8988T (cell line): ENCODE data around the gene FGR.

ENCODE experiments used
- DNase-seq: peaks from one replicate; pipeline ENCODE4 v3.0.0; 2011

The FGR gene

GRCh38 chr1:27615346-27616192 is 19.4 kb downstream of the FGR start:
- no peak for DNase-seq

GRCh38 chr1:27614625-27615344 is 20.2 kb downstream of the FGR start:
- DNase-seq, result no peak

- DNase-seq, result no peak
These were observed 20.9 kb downstream of the FGR start for GRCh38 chr1:27614043-27614624.

GRCh38 chr1:27612718-27613117 is 22.3 kb downstream of the FGR start:
- no peak for DNase-seq

GRCh38 chr1:27611450-27611849 is 23.5 kb downstream of the FGR start:
- no peak for DNase-seq

- no peak for DNase-seq
These were observed 25.3 kb downstream of the FGR start for GRCh38 chr1:27609618-27610240.

GRCh38 chr1:27609210-27609555 is 25.8 kb downstream of the FGR start:
- DNase-seq, result no peak

GRCh38 chr1:27607239-27607804 is 27.7 kb downstream of the FGR start:
- DNase-seq, result no peak

- no peak for DNase-seq
These were observed 28.2 kb downstream of the FGR start for GRCh38 chr1:27606708-27607238.

- DNase-seq, result no peak
These were observed 28.9 kb downstream of the FGR start for GRCh38 chr1:27605796-27606707.

GRCh38 chr1:27605300-27605766 is 29.7 kb downstream of the FGR start:
- DNase-seq, result no peak

- DNase-seq, result no peak
These were observed 30.2 kb downstream of the FGR start for GRCh38 chr1:27604579-27605299.

GRCh38 chr1:27603681-27604578 is 31.1 kb downstream of the FGR start, which contains the start of gene AHDC1:
Gene AHDC1 (minus strand): TSS chr1:27604144. CDS start chr1:27552115, 52,029 bp downstream.
- peak; percentile 89 for DNase-seq

- DNase-seq, result peak; percentile 66
These were observed 31.7 kb downstream of the FGR start for GRCh38 chr1:27603309-27603680.

GRCh38 chr1:27602462-27603308 is 32.3 kb downstream of the FGR start:
- DNase-seq, result peak; percentile 80

GRCh38 chr1:27601771-27602461 is 33.1 kb downstream of the FGR start:
- peak; percentile 64 for DNase-seq

- DNase-seq, result no peak
These were observed 33.6 kb downstream of the FGR start for GRCh38 chr1:27601321-27601770.
